ENCODE data around the gene FOCAD. TPM values are rescaled to one million over a fixed set of nuclear protein-coding genes. Genes with fewer than 3 reads are reported as not detected.
"Not testable (repeated sequence)": the region's sequence is repeated elsewhere in the genome, so short reads cannot be mapped to it uniquely, and the experiment has no call there.

FOCAD gene
- total and polyA plus RNA-seq, 2 donors: 12.7 to 32.3 TPM

- no peak for DNase-seq (ENCODE audit: low read depth in 6 of 9, low spot score in 9 of 9)
- H3K36me3 ChIP-seq (ENCODE audit: control insufficient read depth in 2 of 2, insufficient read depth in 2 of 2, low read length in 1 of 2): no peaks in the 10 kb centered on the region
- H3K4me1 ChIP-seq (ENCODE audit: control insufficient read depth in 2 of 2, insufficient read depth in 2 of 2, low read length in 2 of 2): peaks cover 0 to 9% of the 10 kb centered on the region in 2 donors
- no peak overlapping the region for H3K4me3 ChIP-seq (ENCODE audit: low read length in 2 of 2)
- WGBS: over 99% methylated on average over 2 of the region's 2 CpGs
- no peaks in the 10 kb centered on the region for H3K9me3 ChIP-seq (ENCODE audit: control insufficient read depth in 2 of 2, insufficient read depth in 1 of 2, low read length in 1 of 2)
- no peak overlapping the region for H3K27ac ChIP-seq (ENCODE audit: low read depth in 1 of 2, low read length in 1 of 2)
- H3K27me3 ChIP-seq (ENCODE audit: control insufficient read depth in 2 of 2, insufficient read depth in 1 of 2, low read length in 1 of 2): no peaks in the 10 kb centered on the region
These were observed 20.9 kb upstream of the FOCAD start for GRCh38 chr9:20663133-20663532.

DNA sequence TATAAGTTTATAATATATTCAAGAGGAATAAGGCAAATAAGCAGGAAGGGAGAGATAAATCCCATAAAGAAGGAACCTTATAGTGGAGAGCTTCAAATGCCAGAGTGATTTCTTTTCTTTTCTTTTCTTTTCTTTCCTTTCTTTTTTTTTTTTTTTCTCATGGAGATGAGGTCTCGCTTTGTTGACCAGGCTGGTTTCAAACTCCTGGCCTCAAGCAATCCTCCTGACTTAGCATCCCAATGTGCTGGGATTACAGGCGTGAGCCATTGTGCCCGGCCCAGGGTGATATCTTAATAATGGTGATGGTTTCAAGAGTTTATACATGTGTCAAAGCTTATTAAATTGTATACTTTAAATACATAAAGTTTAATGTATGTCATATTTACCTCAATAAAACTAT lies 19.6 kb upstream of the FOCAD start:
- Histone ChIP-seq H3K27me3 (ENCODE audit: control insufficient read depth in 2 of 2, insufficient read depth in 1 of 2, low read length in 1 of 2) (no peaks in the 10 kb centered on the region), H3K4me3 (ENCODE audit: low read length in 2 of 2) (no peak overlapping the region), H3K4me1 (ENCODE audit: control insufficient read depth in 2 of 2, insufficient read depth in 2 of 2, low read length in 2 of 2) (peaks cover 0 to 3% of the 10 kb centered on the region in 2 donors), H3K9me3 (ENCODE audit: control insufficient read depth in 2 of 2, insufficient read depth in 1 of 2, low read length in 1 of 2) (no peaks in the 10 kb centered on the region), H3K27ac (ENCODE audit: low read depth in 1 of 2, low read length in 1 of 2) (no peak overlapping the region), H3K36me3 (ENCODE audit: control insufficient read depth in 2 of 2, insufficient read depth in 2 of 2, low read length in 1 of 2) (no peaks in the 10 kb centered on the region)
- 98% methylated on average over 3 of the region's 3 CpGs for WGBS
- DNase-seq (ENCODE audit: low read depth in 6 of 9, low spot score in 9 of 9): no peak

GRCh38 chr9:20670395-20670794 lies 13.7 kb upstream of the FOCAD start:
- Histone ChIP-seq H3K4me1 (ENCODE audit: control insufficient read depth in 2 of 2, insufficient read depth in 2 of 2, low read length in 2 of 2) (no peaks in the 10 kb centered on the region), H3K9me3 (ENCODE audit: control insufficient read depth in 2 of 2, insufficient read depth in 1 of 2, low read length in 1 of 2) (no peaks in the 10 kb centered on the region), H3K4me3 (ENCODE audit: low read length in 2 of 2) (no peak overlapping the region), H3K27ac (ENCODE audit: low read depth in 1 of 2, low read length in 1 of 2) (no peak overlapping the region), H3K36me3 (ENCODE audit: control insufficient read depth in 2 of 2, insufficient read depth in 2 of 2, low read length in 1 of 2) (peaks cover 0 to 2% of the 10 kb centered on the region in 2 donors), H3K27me3 (ENCODE audit: control insufficient read depth in 2 of 2, insufficient read depth in 1 of 2, low read length in 1 of 2) (no peaks in the 10 kb centered on the region)
- DNase-seq (ENCODE audit: low read depth in 6 of 9, low spot score in 9 of 9): no peak
- WGBS: 81% methylated on average over 6 of the region's 6 CpGs

DNA sequence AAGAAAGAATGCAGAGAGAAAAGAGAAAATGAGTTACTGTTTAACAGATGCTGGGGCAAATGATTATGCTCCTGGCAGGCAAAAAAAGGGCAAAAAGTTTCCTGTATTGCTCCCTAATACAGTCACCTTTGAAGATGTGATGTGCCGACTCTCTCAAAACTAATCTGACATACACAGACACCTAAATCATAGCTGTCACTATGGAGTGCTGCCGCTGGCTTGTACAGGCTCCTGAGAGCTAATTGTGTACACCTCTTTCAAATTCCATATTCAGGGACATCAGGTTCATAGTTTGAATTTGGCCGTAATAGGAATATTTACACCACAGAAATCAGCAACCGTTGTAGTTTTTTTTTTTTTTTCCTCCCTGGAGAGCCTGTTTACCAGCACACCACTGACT lies 12.4 kb upstream of the FOCAD start:
- no peak for DNase-seq (ENCODE audit: low read depth in 6 of 9, low spot score in 9 of 9)
- Histone ChIP-seq H3K4me3 (ENCODE audit: low read length in 2 of 2) (no peak overlapping the region), H3K4me1 (ENCODE audit: control insufficient read depth in 2 of 2, insufficient read depth in 2 of 2, low read length in 2 of 2) (no peaks in the 10 kb centered on the region), H3K36me3 (ENCODE audit: control insufficient read depth in 2 of 2, insufficient read depth in 2 of 2, low read length in 1 of 2) (peaks cover 0 to 2% of the 10 kb centered on the region in 2 donors), H3K27ac (ENCODE audit: low read depth in 1 of 2, low read length in 1 of 2) (no peak overlapping the region), H3K27me3 (ENCODE audit: control insufficient read depth in 2 of 2, insufficient read depth in 1 of 2, low read length in 1 of 2) (no peaks in the 10 kb centered on the region), H3K9me3 (ENCODE audit: control insufficient read depth in 2 of 2, insufficient read depth in 1 of 2, low read length in 1 of 2) (no peaks in the 10 kb centered on the region)
- 98% methylated on average over 4 of the region's 4 CpGs for WGBS

DNA sequence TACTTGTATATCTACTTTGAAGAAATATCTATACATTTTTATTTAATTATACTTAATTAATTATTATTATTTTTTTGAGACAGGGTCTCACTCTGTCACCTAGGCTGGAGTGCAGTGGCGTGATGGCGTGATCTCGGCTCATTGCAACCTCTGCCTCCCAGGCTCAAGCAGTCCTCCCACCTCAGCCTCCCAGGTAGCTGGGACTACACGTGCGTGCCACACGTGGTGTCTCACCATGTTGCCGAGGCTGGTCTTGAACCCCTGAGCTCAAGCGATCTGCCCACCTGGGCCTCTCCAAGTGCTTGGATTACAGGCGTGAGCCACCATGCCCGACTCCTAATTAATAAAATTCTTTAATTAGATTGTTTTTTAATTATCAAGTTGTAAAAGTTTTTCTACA lies 10.5 kb upstream of the FOCAD start:
- H3K4me3 ChIP-seq (ENCODE audit: low read length in 2 of 2); H3K4me1 ChIP-seq (ENCODE audit: control insufficient read depth in 2 of 2, insufficient read depth in 2 of 2, low read length in 2 of 2); H3K27me3 ChIP-seq (ENCODE audit: control insufficient read depth in 2 of 2, insufficient read depth in 1 of 2, low read length in 1 of 2); H3K9me3 ChIP-seq (ENCODE audit: control insufficient read depth in 2 of 2, insufficient read depth in 1 of 2, low read length in 1 of 2); H3K36me3 ChIP-seq (ENCODE audit: control insufficient read depth in 2 of 2, insufficient read depth in 2 of 2, low read length in 1 of 2); H3K27ac ChIP-seq (ENCODE audit: low read depth in 1 of 2, low read length in 1 of 2); DNase-seq (ENCODE audit: low read depth in 6 of 9, low spot score in 9 of 9): not testable (repeated sequence)
- 98% methylated on average over 10 of the region's 10 CpGs for WGBS

DNA sequence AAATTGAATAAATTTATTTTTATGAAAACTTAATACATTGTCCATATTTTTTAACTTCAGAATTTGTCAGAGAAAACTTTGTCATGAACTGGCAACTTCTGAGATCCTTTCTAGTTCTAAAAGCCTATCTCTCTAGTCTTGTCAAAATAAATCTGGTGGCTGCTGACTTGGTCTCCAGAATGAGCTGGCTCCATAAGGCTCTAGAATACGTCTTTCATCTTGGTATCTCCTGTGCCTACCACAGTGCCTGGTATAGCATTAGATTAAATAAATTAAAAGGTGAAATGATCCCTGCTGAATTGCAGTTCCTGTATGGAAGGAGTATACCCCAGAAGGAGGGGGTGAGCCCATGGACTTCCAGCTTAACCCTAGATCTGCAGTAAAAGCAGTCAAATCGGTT lies 2.6 kb upstream of the FOCAD start:
- no peaks in the 10 kb centered on the region for H3K27me3 ChIP-seq (ENCODE audit: control insufficient read depth in 2 of 2, insufficient read depth in 1 of 2, low read length in 1 of 2)
- peaks cover 5 to 15% of the 10 kb centered on the region in 2 donors for H3K4me1 ChIP-seq (ENCODE audit: control insufficient read depth in 2 of 2, insufficient read depth in 2 of 2, low read length in 2 of 2)
- H3K36me3 ChIP-seq (ENCODE audit: control insufficient read depth in 2 of 2, insufficient read depth in 2 of 2, low read length in 1 of 2): no peaks in the 10 kb centered on the region
- H3K9me3 ChIP-seq (ENCODE audit: control insufficient read depth in 2 of 2, insufficient read depth in 1 of 2, low read length in 1 of 2): no peaks in the 10 kb centered on the region
- no peak overlapping the region for H3K27ac ChIP-seq (ENCODE audit: low read depth in 1 of 2, low read length in 1 of 2)
- no peak overlapping the region for H3K4me3 ChIP-seq (ENCODE audit: low read length in 2 of 2)
- 97% methylated on average over 2 of the region's 2 CpGs for WGBS
- no peak for DNase-seq (ENCODE audit: low read depth in 6 of 9, low spot score in 9 of 9)

GRCh38 chr9:20683351-20684034 lies 566 bp upstream of the FOCAD start:
- no peaks in the 10 kb centered on the region for H3K27me3 ChIP-seq (ENCODE audit: control insufficient read depth in 2 of 2, insufficient read depth in 1 of 2, low read length in 1 of 2)
- no peaks in the 10 kb centered on the region for H3K36me3 ChIP-seq (ENCODE audit: control insufficient read depth in 2 of 2, insufficient read depth in 2 of 2, low read length in 1 of 2)
- H3K4me3 ChIP-seq (ENCODE audit: low read length in 2 of 2): peak overlapping the region; percentile 56 to 71
- DNase-seq (ENCODE audit: low read depth in 6 of 9, low spot score in 9 of 9): peak in 5 of 9 donors; percentile 22 to 28 (median 25)
- peak overlapping the region; percentile 56 to 72 for H3K27ac ChIP-seq (ENCODE audit: low read depth in 1 of 2, low read length in 1 of 2)
- 11% methylated on average over 27 of the region's 27 CpGs for WGBS
- H3K9me3 ChIP-seq (ENCODE audit: control insufficient read depth in 2 of 2, insufficient read depth in 1 of 2, low read length in 1 of 2): no peaks in the 10 kb centered on the region
- H3K4me1 ChIP-seq (ENCODE audit: control insufficient read depth in 2 of 2, insufficient read depth in 2 of 2, low read length in 2 of 2): peaks cover 5 to 15% of the 10 kb centered on the region in 2 donors

DNA sequence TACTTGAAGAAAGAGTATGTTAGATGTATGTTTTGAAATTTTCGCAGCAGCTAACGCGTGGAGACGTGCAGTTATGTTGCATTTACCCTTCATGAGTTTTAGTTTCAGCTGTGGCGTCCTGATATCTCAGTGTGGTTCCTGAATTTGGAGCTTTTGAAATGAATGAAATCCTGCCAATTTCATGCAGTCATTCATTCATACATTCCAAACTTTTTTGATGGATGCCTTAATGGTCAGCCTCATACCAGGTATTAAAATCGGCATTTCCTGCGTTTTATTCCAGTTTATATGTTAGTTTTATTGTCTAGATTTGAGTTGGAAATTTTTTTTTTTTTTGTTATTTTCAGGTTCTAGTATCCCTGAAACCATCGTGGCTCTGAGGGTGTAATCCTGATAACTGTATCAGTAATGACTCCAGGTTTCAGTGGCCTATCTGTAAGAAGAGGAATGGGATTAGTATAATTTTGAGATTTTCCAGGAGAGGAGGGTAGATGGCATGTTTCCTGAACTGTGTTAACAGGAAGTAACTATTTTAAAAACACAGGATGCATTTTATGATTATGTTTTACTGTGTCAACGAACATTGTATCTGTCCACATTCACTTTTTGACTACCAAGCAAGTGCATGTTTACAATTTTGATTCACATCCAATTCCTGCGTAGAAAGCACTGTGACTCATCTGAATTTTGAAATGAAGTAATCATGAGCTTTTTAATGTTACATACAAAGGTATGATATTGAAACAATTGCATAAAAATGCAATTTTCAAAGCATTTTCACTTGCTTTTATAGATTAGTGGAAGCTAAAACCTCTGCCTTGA lies 1.0 kb downstream of the FOCAD start:
- peak overlapping the region; percentile 71 to 87 for H3K4me3 ChIP-seq (ENCODE audit: low read length in 2 of 2)
- H3K27me3 ChIP-seq (ENCODE audit: control insufficient read depth in 2 of 2, insufficient read depth in 1 of 2, low read length in 1 of 2): no peaks in the 10 kb centered on the region
- peak overlapping the region; percentile 3 to 82 for H3K27ac ChIP-seq (ENCODE audit: low read depth in 1 of 2, low read length in 1 of 2)
- DNase-seq (ENCODE audit: low read depth in 6 of 9, low spot score in 9 of 9): peak in 4 of 9 donors; percentile 4 to 32 (median 22)
- H3K9me3 ChIP-seq (ENCODE audit: control insufficient read depth in 2 of 2, insufficient read depth in 1 of 2, low read length in 1 of 2): no peaks in the 10 kb centered on the region
- no peaks in the 10 kb centered on the region for H3K36me3 ChIP-seq (ENCODE audit: control insufficient read depth in 2 of 2, insufficient read depth in 2 of 2, low read length in 1 of 2)
- H3K4me1 ChIP-seq (ENCODE audit: control insufficient read depth in 2 of 2, insufficient read depth in 2 of 2, low read length in 2 of 2): peaks cover 5 to 15% of the 10 kb centered on the region in 2 donors
- WGBS: 7% methylated on average over 10 of the region's 10 CpGs

- no peak for DNase-seq (ENCODE audit: low read depth in 6 of 9, low spot score in 9 of 9)
- no peaks in the 10 kb centered on the region for H3K36me3 ChIP-seq (ENCODE audit: control insufficient read depth in 2 of 2, insufficient read depth in 2 of 2, low read length in 1 of 2)
- no peaks in the 10 kb centered on the region for H3K9me3 ChIP-seq (ENCODE audit: control insufficient read depth in 2 of 2, insufficient read depth in 1 of 2, low read length in 1 of 2)
- WGBS: 76% methylated on average over 8 of the region's 8 CpGs
- H3K27ac ChIP-seq (ENCODE audit: low read depth in 1 of 2, low read length in 1 of 2): no peak overlapping the region
- no peaks in the 10 kb centered on the region for H3K27me3 ChIP-seq (ENCODE audit: control insufficient read depth in 2 of 2, insufficient read depth in 1 of 2, low read length in 1 of 2)
- H3K4me3 ChIP-seq (ENCODE audit: low read length in 2 of 2): no peak overlapping the region
- peaks cover 5 to 15% of the 10 kb centered on the region in 2 donors for H3K4me1 ChIP-seq (ENCODE audit: control insufficient read depth in 2 of 2, insufficient read depth in 2 of 2, low read length in 2 of 2)
These were observed 1.7 kb downstream of the FOCAD start for GRCh38 chr9:20685769-20686168.

Measured in thymus (tissue), 11 donors.